GM12878 (cell line): Measurements from ENCODE around the gene MACROD2. TPM values are rescaled to one million over a fixed set of nuclear protein-coding genes. Genes with fewer than 3 reads are reported as not detected.

Experiments
- ATAC-seq: fragments of 200-7000 bp; cut with Tn5 transposase; 3 replicates; pipeline ENCODE4 v1.9.1; 2020; ENCODE audit warnings: mild to moderate bottlenecking, moderate library complexity
- BruUV-seq: library from RNA; stranded (reverse); fragments of 400-500 nt; replicated peaks from 2 replicates; lab custom pipeline; 2021; lab: Mats Ljungman, UMichigan
- CTCF ChIA-PET: fragments of 300-600 bp; sonication (Branson Sonifier 250); formaldehyde crosslinking; extraction: SDS; loops from one replicate; lab custom pipeline; 2021; ENCODE audit warnings: inconsistent platforms; lab: Yijun Ruan, JAX
- POLR2A ChIA-PET: fragments of 350-600 bp; formaldehyde crosslinking; extraction: SDS; loops from one replicate; lab custom pipeline; 2021; ENCODE audit warnings: inconsistent platforms; lab: Charles Lee
- RAD21 ChIA-PET: fragments of 300-600 bp; sonication (Branson Sonifier 250); formaldehyde crosslinking; loops from one replicate; lab custom pipeline; 2023; ENCODE audit warnings: antibody characterized with exemption; ENCODE audit not compliant: unreplicated experiment; lab: Charles Lee
- SMC1A ChIA-PET: fragments of 300-600 bp; sonication (Branson Sonifier 250); formaldehyde crosslinking; loops from one replicate; lab custom pipeline; 2023; ENCODE audit not compliant: unreplicated experiment, uncharacterized antibody; lab: Charles Lee
- DNase-seq: peaks from one replicate; pipeline ENCODE4 v3.0.0-alpha.2; 2011; ENCODE audit warnings: low read depth, low spot score
- FAIRE-seq: peaks from 3 replicates; lab custom pipeline; 2011; peaks lifted over from hg19 to GRCh38; lab: Jason Lieb, UNC
- H2AFZ ChIP-seq: 2 replicates; pipeline ENCODE4 v1.6.0; 2011; ENCODE audit warnings: low read depth, low read length, control low read depth; ENCODE audit not compliant: control insufficient read depth
- H3K27ac ChIP-seq: 2 replicates; pipeline ENCODE4 v1.5.1; 2011; ENCODE audit warnings: control low read depth; ENCODE audit not compliant: control insufficient read depth, insufficient read depth
- H3K27me3 ChIP-seq, 2 experiments: replicated peaks in 1 of 2; 2 replicates each; pipeline versions ENCODE4 v1.6.0 to v1.6.1; 2011; ENCODE audit warnings: low read length in 1 of 2; ENCODE audit not compliant: control insufficient read depth in 2 of 2, insufficient read depth in 2 of 2
- H3K36me3 ChIP-seq, 2 experiments: 2 replicates each; pipeline ENCODE4 v1.5.1; 2011; ENCODE audit warnings: low read length in 1 of 2; ENCODE audit not compliant: control insufficient read depth in 2 of 2, insufficient read depth in 2 of 2
- H3K4me1 ChIP-seq: 2 replicates; pipeline ENCODE4 v1.6.1; 2011; ENCODE audit warnings: mild to moderate bottlenecking, low read length, moderate library complexity, mixed read lengths; ENCODE audit not compliant: control insufficient read depth, insufficient read depth
- H3K4me2 ChIP-seq: 2 replicates; pipeline ENCODE4 v1.6.0; 2011; ENCODE audit warnings: control low read depth; ENCODE audit not compliant: control insufficient read depth, insufficient read depth
- H3K4me3 ChIP-seq: fragments of 200-600 bp; sonication (generic); 2 replicates; pipeline ENCODE4 v1.5.1; 2016
- H3K79me2 ChIP-seq: 2 replicates; pipeline ENCODE4 v1.6.0; 2011; ENCODE audit warnings: low read length; ENCODE audit not compliant: control insufficient read depth, insufficient read depth
- H3K9ac ChIP-seq: 2 replicates; pipeline ENCODE4 v1.8.0; 2011; ENCODE audit warnings: low read length, control low read depth, mixed read lengths; ENCODE audit not compliant: control insufficient read depth, insufficient read depth
- H3K9me3 ChIP-seq: replicated peaks from 3 replicates; pipeline ENCODE4 v1.5.1; 2011; ENCODE audit warnings: mild to moderate bottlenecking, low read length; ENCODE audit not compliant: control insufficient read depth, insufficient read depth
- H4K20me1 ChIP-seq: 2 replicates; pipeline ENCODE4 v1.6.0; 2011; ENCODE audit not compliant: control insufficient read depth, insufficient read depth
- ATF2 ChIP-seq: IDR thresholded peaks from 2 replicates; pipeline ENCODE4 v1.6.1; 2012; ENCODE audit warnings: low read length, inconsistent platforms
- BHLHE40 ChIP-seq, 2 experiments: fragments of 450-650 bp in 1 of 2; IDR thresholded peaks; 2 replicates each; pipeline ENCODE4 v1.6.1; 2011 to 2017; ENCODE audit warnings: low read depth in 2 of 2, borderline replicate concordance in 1 of 2, improper control_type of control experiment in 1 of 2, low read length in 1 of 2, mild to moderate bottlenecking in 1 of 2
- FOS ChIP-seq: IDR thresholded peaks from 3 replicates; pipeline ENCODE4 v1.6.1; 2011; ENCODE audit warnings: borderline replicate concordance; ENCODE audit not compliant: insufficient read length; ENCODE audit errors: extremely low read depth
- HDGF ChIP-seq: fragments of 450-650 bp; IDR thresholded peaks from 2 replicates; pipeline ENCODE4 v1.6.1; 2016; ENCODE audit warnings: antibody characterized with exemption
- IRF3 ChIP-seq: fragments of 450-650 bp; IDR thresholded peaks from 2 replicates; pipeline ENCODE4 v1.6.1; 2014; ENCODE audit warnings: mild to moderate bottlenecking
- JUNB ChIP-seq: IDR thresholded peaks from 2 replicates; pipeline ENCODE4 v1.6.1; 2016; ENCODE audit warnings: antibody characterized with exemption, mild to moderate bottlenecking
- MTA3 ChIP-seq: IDR thresholded peaks from 2 replicates; pipeline ENCODE4 v1.6.1; 2012; ENCODE audit warnings: low read length, inconsistent platforms, borderline replicate concordance
- MYB ChIP-seq: fragments of 150-350 bp; IDR thresholded peaks from 2 replicates; pipeline ENCODE4 v1.6.1; 2014; ENCODE audit warnings: mild to moderate bottlenecking, low read depth, low read length, borderline replicate concordance
- NRF1 ChIP-seq: conservative IDR thresholded peaks from 2 replicates; pipeline ENCODE4 v1.6.1; 2011; ENCODE audit warnings: mild to moderate bottlenecking, low read depth, low read length, improper control_type of control experiment
- POU2F2 ChIP-seq: IDR thresholded peaks from 3 replicates; pipeline ENCODE4 v1.6.1; 2011; ENCODE audit warnings: low read depth, mild to moderate bottlenecking, low read length, borderline replicate concordance
- SMAD5 ChIP-seq: IDR thresholded peaks from 2 replicates; pipeline ENCODE4 v1.6.1; 2016; ENCODE audit warnings: antibody characterized with exemption, low read depth
- ZNF217 ChIP-seq: fragments of 450-650 bp; IDR thresholded peaks from 2 replicates; pipeline ENCODE4 v1.6.1; 2017; ENCODE audit warnings: antibody characterized with exemption, mild to moderate bottlenecking
- ZZZ3 ChIP-seq: IDR thresholded peaks from 2 replicates; pipeline ENCODE4 v1.6.1; 2011; ENCODE audit warnings: low read depth; ENCODE audit not compliant: control insufficient read depth, insufficient read length
- WGBS: methylation state at CpG from one replicate; pipeline ENCODE4 v1.1.6; 2016; ENCODE audit warnings: low lambda C conversion rate; ENCODE audit not compliant: insufficient replicate concordance, insufficient coverage; ENCODE audit errors: missing lambda C conversion rate; 5-methylcytosine and 5-hydroxymethylcytosine counted together
- in situ Hi-C: fragments of 300-500 bp; cut with MboI; formaldehyde crosslinking; loops from 9 replicates; pipeline ENCODE4 v1.14.3; 2018; ENCODE audit warnings: mixed read lengths
- intact Hi-C: fragments of 100-400 bp; cut with micrococcal nuclease; formaldehyde crosslinking; loops from one replicate; pipeline ENCODE4 v1.14.2; 2022; ENCODE audit not compliant: unreplicated experiment
- polyA plus RNA-seq, 11 experiments: library from polyadenylated mRNA; depleted of rRNA in 4 of 11; unstranded in 6 of 11; stranded (reverse) in 5 of 11; fragments of >200 nt; fragmentation: Nextera tagmentation in 4 of 11; fragmentation: Illumina TruSeq in 1 of 11; extraction: Ambion mirVana in 4 of 11; extraction: Trizol in 1 of 11; gene quantifications; 1 replicate in 1 of 11; 2 replicates in 10 of 11; pipeline versions ENCODE4 v1.2.1 to v1.2.3, GENCODE V29; 2011 to 2016; ENCODE audit warnings: inconsistent platforms in 2 of 11, missing spikeins in 2 of 11, low read depth in 1 of 11
- total RNA-seq, 4 experiments: library from RNA; depleted of rRNA in 3 of 4; stranded (reverse); fragments of >200 nt in 3 of 4; fragmentation: Illumina TruSeq in 1 of 4; extraction: Trizol in 1 of 4; gene quantifications; 2 replicates each; pipeline versions ENCODE4 v1.2.1 to v1.2.3, GENCODE V29; 2013 to 2021
- TF ChIP-seq, protein P1 (sequence below): fragments of 450-650 bp; IDR thresholded peaks from 2 replicates; pipeline ENCODE4 v1.6.1; 2017; ENCODE audit warnings: mild to moderate bottlenecking, low read depth, inconsistent platforms; ENCODE audit not compliant: poor library complexity, severe bottlenecking

The MACROD2 gene
- total and polyA plus RNA-seq, 10 of the 15 experiments (the other 5 are each of a cell fraction or from before 2014, with no cell fraction given) = 1.1 to 21.5 (median 2.2) TPM

GRCh38 chr20:15623215-15623614 is 1627.9 kb downstream of the MACROD2 start:
- in situ Hi-C loops (no loop called here), intact Hi-C loops (no loop called here)
- Histone ChIP-seq H4K20me1 (no peaks in the 10 kb centered on the region), H3K79me2 (no peaks in the 10 kb centered on the region), H3K4me2 (no peak overlapping the region), H3K9ac (no peak overlapping the region), H3K27ac (no peak overlapping the region), H3K9me3 (no peaks in the 10 kb centered on the region), H3K36me3 (no peaks in the 10 kb centered on the region), H3K27me3 (no peaks in the 10 kb centered on the region), H3K4me1 (no peaks in the 10 kb centered on the region), H2AFZ (no peak overlapping the region), H3K4me3 (no peak overlapping the region)
- RAD21 ChIA-PET = no interaction called here
- SMC1A ChIA-PET = no interaction called here
- FAIRE-seq (no peak), ATAC-seq (no peak), DNase-seq (no peak)
- BruUV-seq = no TSS peak
- POLR2A ChIA-PET = no interaction called here
- no peak for TF ChIP-seq ZNF217
- no peak for TF ChIP-seq MYB
- TF ChIP-seq ATF2 = no peak
- TF ChIP-seq MTA3 = no peak
- no peak for TF ChIP-seq ZZZ3
- TF ChIP-seq SMAD5 = no peak
- TF ChIP-seq BHLHE40 (IDR thresholded peaks at IDR 0.05; ENCODE audit: borderline replicate concordance in 1 of 2, low read depth in 2 of 2, low read length in 1 of 2) = no peak
- TF ChIP-seq, protein P1, sequence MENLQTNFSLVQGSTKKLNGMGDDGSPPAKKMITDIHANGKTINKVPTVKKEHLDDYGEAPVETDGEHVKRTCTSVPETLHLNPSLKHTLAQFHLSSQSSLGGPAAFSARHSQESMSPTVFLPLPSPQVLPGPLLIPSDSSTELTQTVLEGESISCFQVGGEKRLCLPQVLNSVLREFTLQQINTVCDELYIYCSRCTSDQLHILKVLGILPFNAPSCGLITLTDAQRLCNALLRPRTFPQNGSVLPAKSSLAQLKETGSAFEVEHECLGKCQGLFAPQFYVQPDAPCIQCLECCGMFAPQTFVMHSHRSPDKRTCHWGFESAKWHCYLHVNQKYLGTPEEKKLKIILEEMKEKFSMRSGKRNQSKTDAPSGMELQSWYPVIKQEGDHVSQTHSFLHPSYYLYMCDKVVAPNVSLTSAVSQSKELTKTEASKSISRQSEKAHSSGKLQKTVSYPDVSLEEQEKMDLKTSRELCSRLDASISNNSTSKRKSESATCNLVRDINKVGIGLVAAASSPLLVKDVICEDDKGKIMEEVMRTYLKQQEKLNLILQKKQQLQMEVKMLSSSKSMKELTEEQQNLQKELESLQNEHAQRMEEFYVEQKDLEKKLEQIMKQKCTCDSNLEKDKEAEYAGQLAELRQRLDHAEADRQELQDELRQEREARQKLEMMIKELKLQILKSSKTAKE = no peak
- no peak for TF ChIP-seq FOS
- no peak for TF ChIP-seq NRF1
- no peak for TF ChIP-seq IRF3
- no peak for TF ChIP-seq POU2F2
- no peak for TF ChIP-seq HDGF
- TF ChIP-seq JUNB = no peak
- 80% methylated on average over 2 of the region's 2 CpGs for WGBS
- CTCF ChIA-PET = no interaction called here
